Upper lobe of left lung (tissue), 4 donors: ENCODE measurements around the gene MNX1.

Experiments
- POLR2AphosphoS5 ChIP-seq, 2 donors: sonication (generic); formaldehyde crosslinking; IDR thresholded peaks; one replicate each; pipeline ENCODE4 v1.5.1; 2017; ENCODE audit warnings: antibody characterized with exemption in 2 of 2
- TF ChIP-seq, protein P1 (sequence below), 6 experiments: fragments of 450-650 bp in 4 of 6; fragments of 200-600 bp in 2 of 6; sonication (generic) in 2 of 6; IDR thresholded peaks; one replicate each; pipeline ENCODE4 v1.5.1; 2016 to 2019; ENCODE audit warnings: antibody characterized with exemption in 6 of 6

DNA sequence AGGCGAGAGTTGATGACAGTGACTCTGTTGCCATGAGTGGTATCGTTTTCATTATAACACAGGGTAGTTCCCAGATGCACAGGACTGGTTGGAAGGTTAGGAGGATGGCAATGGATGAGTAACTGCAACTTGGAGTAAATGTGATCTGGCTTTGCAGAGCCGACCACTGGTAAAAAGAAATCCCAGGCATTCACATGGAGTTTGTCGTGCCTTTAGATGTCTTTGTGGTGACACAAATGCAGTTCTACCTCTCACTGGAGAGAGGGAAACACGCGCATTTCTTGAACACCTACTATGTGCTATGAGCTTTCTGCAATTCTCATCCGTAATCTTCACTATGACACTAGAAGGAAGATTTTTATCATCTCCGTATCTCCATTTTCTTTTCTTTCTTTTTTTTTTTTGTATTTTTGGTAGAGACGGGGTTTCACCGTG, 1.7 kb upstream of the MNX1 start:
- TF ChIP-seq, protein P1, sequence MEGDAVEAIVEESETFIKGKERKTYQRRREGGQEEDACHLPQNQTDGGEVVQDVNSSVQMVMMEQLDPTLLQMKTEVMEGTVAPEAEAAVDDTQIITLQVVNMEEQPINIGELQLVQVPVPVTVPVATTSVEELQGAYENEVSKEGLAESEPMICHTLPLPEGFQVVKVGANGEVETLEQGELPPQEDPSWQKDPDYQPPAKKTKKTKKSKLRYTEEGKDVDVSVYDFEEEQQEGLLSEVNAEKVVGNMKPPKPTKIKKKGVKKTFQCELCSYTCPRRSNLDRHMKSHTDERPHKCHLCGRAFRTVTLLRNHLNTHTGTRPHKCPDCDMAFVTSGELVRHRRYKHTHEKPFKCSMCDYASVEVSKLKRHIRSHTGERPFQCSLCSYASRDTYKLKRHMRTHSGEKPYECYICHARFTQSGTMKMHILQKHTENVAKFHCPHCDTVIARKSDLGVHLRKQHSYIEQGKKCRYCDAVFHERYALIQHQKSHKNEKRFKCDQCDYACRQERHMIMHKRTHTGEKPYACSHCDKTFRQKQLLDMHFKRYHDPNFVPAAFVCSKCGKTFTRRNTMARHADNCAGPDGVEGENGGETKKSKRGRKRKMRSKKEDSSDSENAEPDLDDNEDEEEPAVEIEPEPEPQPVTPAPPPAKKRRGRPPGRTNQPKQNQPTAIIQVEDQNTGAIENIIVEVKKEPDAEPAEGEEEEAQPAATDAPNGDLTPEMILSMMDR (IDR thresholded peaks at IDR 0.05): no peak
- no peak for TF ChIP-seq POLR2AphosphoS5 (IDR thresholded peaks at IDR 0.05)
